ENCODE measurements around the gene CYP8B1. TPM values are rescaled to one million over a fixed set of nuclear protein-coding genes. Genes with fewer than 3 reads are reported as not detected.
A peak's percentile ranks its signal among the peaks of the same experiment; 100 is the strongest.

Gene CYP8B1
- total RNA-seq, 1 experiment from 2014 or later = not detected

- Mint-ChIP-seq H3K36me3 (ENCODE audit: insufficient read depth, unreplicated experiment) (peaks cover 6% of the 10 kb centered on the region), H3K9me3 (ENCODE audit: unreplicated experiment) (no peaks in the 10 kb centered on the region), H3K27ac (ENCODE audit: unreplicated experiment) (no peak overlapping the region), H3K27me3 (ENCODE audit: insufficient read depth, unreplicated experiment) (no peaks in the 10 kb centered on the region), H3K4me1 (ENCODE audit: low read depth, unreplicated experiment) (peaks cover 45% of the 10 kb centered on the region), H3K4me3 (ENCODE audit: unreplicated experiment) (no peak overlapping the region)
- no peak for TF ChIP-seq CTCF (IDR thresholded peaks at IDR 0.05; ENCODE audit: insufficient read depth in 1 of 2, low read depth in 1 of 2, low read length in 1 of 2, severe bottlenecking in 1 of 2, unreplicated experiment in 1 of 2)
- no peaks in the 10 kb centered on the region for H3K9me3 ChIP-seq
- BruUV-seq (replicated peaks) = no TSS peak
- ChIA-PET CTCF (no interaction called here), POLR2A (no interaction called here)
- no peaks in the 10 kb centered on the region for H3K36me3 ChIP-seq (ENCODE audit: control insufficient read depth, insufficient read depth, low read length)
- peaks cover 42% of the 10 kb centered on the region for H3K4me1 ChIP-seq
- no peak for DNase-seq
- no peaks in the 10 kb centered on the region for H3K27me3 ChIP-seq (replicated peaks; ENCODE audit: control insufficient read depth, insufficient read depth, low read length)
- intact Hi-C loops (cut with micrococcal nuclease; ENCODE audit: unreplicated experiment) = no loop called here
- no peak overlapping the region for H3K4me3 ChIP-seq (ENCODE audit: low read depth, low read length)
Measured at GRCh38 chr3:42827023-42827422, 48.7 kb downstream of the CYP8B1 start.

GRCh38 chr3:42826141-42826540, 49.5 kb downstream of the CYP8B1 start:
- no peak overlapping the region for H3K4me3 Mint-ChIP-seq (ENCODE audit: unreplicated experiment)
- Histone ChIP-seq H3K27me3 (replicated peaks; ENCODE audit: control insufficient read depth, insufficient read depth, low read length) (no peaks in the 10 kb centered on the region), H3K4me1 (peaks cover 42% of the 10 kb centered on the region), H3K36me3 (ENCODE audit: control insufficient read depth, insufficient read depth, low read length) (no peaks in the 10 kb centered on the region), H3K4me3 (ENCODE audit: low read depth, low read length) (no peak overlapping the region), H3K9me3 (no peaks in the 10 kb centered on the region)
- no peaks in the 10 kb centered on the region for H3K27me3 Mint-ChIP-seq (ENCODE audit: insufficient read depth, unreplicated experiment)
- peaks cover 6% of the 10 kb centered on the region for H3K36me3 Mint-ChIP-seq (ENCODE audit: insufficient read depth, unreplicated experiment)
- BruUV-seq (replicated peaks) = no TSS peak
- DNase-seq = no peak
- TF ChIP-seq CTCF (IDR thresholded peaks at IDR 0.05; ENCODE audit: insufficient read depth in 1 of 2, low read depth in 1 of 2, low read length in 1 of 2, severe bottlenecking in 1 of 2, unreplicated experiment in 1 of 2) = no peak
- ChIA-PET POLR2A (interaction anchor here (0.7 kb wide), 1 partner anchor 67 kb away, joined by 6 read pairs; no protein-coding TSS in a partner anchor), CTCF (no interaction called here)
- peak overlapping the region; percentile 10 for H3K27ac Mint-ChIP-seq (ENCODE audit: unreplicated experiment)
- H3K9me3 Mint-ChIP-seq (ENCODE audit: unreplicated experiment) = no peaks in the 10 kb centered on the region
- H3K4me1 Mint-ChIP-seq (ENCODE audit: low read depth, unreplicated experiment) = peaks cover 45% of the 10 kb centered on the region
- intact Hi-C loops (cut with micrococcal nuclease; ENCODE audit: unreplicated experiment) = no loop called here

- H3K9me3 Mint-ChIP-seq (ENCODE audit: unreplicated experiment) = no peaks in the 10 kb centered on the region
- peaks cover 23% of the 10 kb centered on the region for H3K4me1 ChIP-seq
- H3K36me3 ChIP-seq (ENCODE audit: control insufficient read depth, insufficient read depth, low read length) = no peaks in the 10 kb centered on the region
- ChIA-PET POLR2A (interaction anchor here (0.5 kb wide), 1 partner anchor 11 kb away, joined by 6 read pairs; no protein-coding TSS in a partner anchor), CTCF (no interaction called here)
- no peak overlapping the region for H3K27ac Mint-ChIP-seq (ENCODE audit: unreplicated experiment)
- H3K4me3 ChIP-seq (ENCODE audit: low read depth, low read length) = no peak overlapping the region
- no peaks in the 10 kb centered on the region for H3K27me3 Mint-ChIP-seq (ENCODE audit: insufficient read depth, unreplicated experiment)
- H3K27me3 ChIP-seq (replicated peaks; ENCODE audit: control insufficient read depth, insufficient read depth, low read length) = no peaks in the 10 kb centered on the region
- H3K9me3 ChIP-seq = no peaks in the 10 kb centered on the region
- no peak for DNase-seq
- TF ChIP-seq CTCF (IDR thresholded peaks at IDR 0.05; ENCODE audit: insufficient read depth in 1 of 2, low read depth in 1 of 2, low read length in 1 of 2, severe bottlenecking in 1 of 2, unreplicated experiment in 1 of 2) = no peak
- H3K4me3 Mint-ChIP-seq (ENCODE audit: unreplicated experiment) = no peak overlapping the region
- BruUV-seq (replicated peaks) = no TSS peak
- H3K36me3 Mint-ChIP-seq (ENCODE audit: insufficient read depth, unreplicated experiment) = no peaks in the 10 kb centered on the region
- peaks cover 36% of the 10 kb centered on the region for H3K4me1 Mint-ChIP-seq (ENCODE audit: low read depth, unreplicated experiment)
- intact Hi-C loops (cut with micrococcal nuclease; ENCODE audit: unreplicated experiment) = no loop called here
Measured at GRCh38 chr3:42823351-42823750, 52.3 kb downstream of the CYP8B1 start.
